H9 (cell line): ENCODE data around the gene PARD3. TPM values are rescaled to one million over a fixed set of nuclear protein-coding genes. Genes with fewer than 3 reads are reported as not detected.

Experiments
- DNase-seq: peaks from one replicate; pipeline ENCODE4 v3.0.0-alpha.2; 2017
- H2AFZ ChIP-seq: one replicate; pipeline ENCODE4 v1.6.1; 2013; ENCODE audit warnings: mild to moderate bottlenecking, low read length, control low read depth, moderate library complexity
- H2AK5ac ChIP-seq: 2 replicates; pipeline ENCODE4 v1.6.1; 2013; ENCODE audit warnings: low read length, control low read depth, mixed read lengths; ENCODE audit not compliant: insufficient read length
- H2BK120ac ChIP-seq: one replicate; pipeline ENCODE4 v1.6.1; 2013; ENCODE audit warnings: low read depth, mild to moderate bottlenecking, low read length, control low read depth, inconsistent platforms; ENCODE audit not compliant: poor library complexity, severe bottlenecking
- H2BK12ac ChIP-seq: 2 replicates; pipeline ENCODE4 v1.6.1; 2013; ENCODE audit warnings: low read length, control low read depth, mixed read lengths, low read depth; ENCODE audit not compliant: insufficient read length
- H2BK15ac ChIP-seq: 2 replicates; pipeline ENCODE4 v1.6.1; 2013; ENCODE audit warnings: low read depth, low read length, control low read depth
- H2BK20ac ChIP-seq: one replicate; pipeline ENCODE4 v1.6.1; 2013; ENCODE audit warnings: low read depth, mild to moderate bottlenecking, low read length, control low read depth, inconsistent platforms; ENCODE audit not compliant: poor library complexity, severe bottlenecking
- H2BK5ac ChIP-seq: 2 replicates; pipeline ENCODE4 v1.6.1; 2013; ENCODE audit warnings: low read length, control low read depth, mixed read lengths; ENCODE audit not compliant: insufficient read length
- H3K14ac ChIP-seq: 2 replicates; pipeline ENCODE4 v1.6.1; 2013; ENCODE audit warnings: low read length, control low read depth; ENCODE audit not compliant: insufficient read depth
- H3K18ac ChIP-seq: 2 replicates; pipeline ENCODE4 v1.6.1; 2013; ENCODE audit warnings: low read depth, mild to moderate bottlenecking, mixed read lengths, low read length, control low read depth; ENCODE audit not compliant: insufficient read length
- H3K23ac ChIP-seq: 2 replicates; pipeline ENCODE4 v1.6.1; 2013; ENCODE audit warnings: low read length, control low read depth, mixed read lengths, low read depth; ENCODE audit not compliant: insufficient read length
- H3K23me2 ChIP-seq: 2 replicates; pipeline ENCODE4 v1.6.1; 2013; ENCODE audit warnings: low read depth, mild to moderate bottlenecking, mixed read lengths, low read length, control low read depth; ENCODE audit not compliant: insufficient read length, poor library complexity, severe bottlenecking
- H3K27ac ChIP-seq: 2 replicates; pipeline ENCODE4 v1.5.1; 2013; ENCODE audit warnings: low read length, control low read depth, mixed read lengths, low read depth; ENCODE audit not compliant: insufficient read length
- H3K27me3 ChIP-seq: 2 replicates; pipeline ENCODE4 v1.6.1; 2013; ENCODE audit warnings: low read length, control low read depth, inconsistent platforms; ENCODE audit not compliant: insufficient read depth
- H3K4ac ChIP-seq: 2 replicates; pipeline ENCODE4 v1.6.1; 2013; ENCODE audit warnings: low read depth, mild to moderate bottlenecking, control low read depth, inconsistent platforms, low read length, moderate library complexity
- H3K4me1 ChIP-seq: 2 replicates; pipeline ENCODE4 v1.6.1; 2013; ENCODE audit warnings: low read length, control low read depth, inconsistent platforms; ENCODE audit not compliant: insufficient read depth
- H3K4me2 ChIP-seq: 2 replicates; pipeline ENCODE4 v1.6.1; 2013; ENCODE audit warnings: low read length, control low read depth, mixed read lengths; ENCODE audit not compliant: insufficient read length, insufficient read depth
- H3K56ac ChIP-seq: 2 replicates; pipeline ENCODE4 v1.6.1; 2013; ENCODE audit warnings: low read depth, mild to moderate bottlenecking, mixed read lengths, low read length, control low read depth; ENCODE audit not compliant: insufficient read length
- H3K79me1 ChIP-seq: 2 replicates; pipeline ENCODE4 v1.6.1; 2013; ENCODE audit warnings: low read depth, mild to moderate bottlenecking, moderate library complexity, low read length, control low read depth, inconsistent platforms; ENCODE audit not compliant: insufficient read depth, poor library complexity, severe bottlenecking
- H3K79me2 ChIP-seq: 2 replicates; pipeline ENCODE4 v1.6.1; 2013; ENCODE audit warnings: low read length, control low read depth, inconsistent platforms; ENCODE audit not compliant: insufficient read depth
- H3K9ac ChIP-seq: 2 replicates; pipeline ENCODE4 v1.6.1; 2013; ENCODE audit warnings: low read length, control low read depth, mixed read lengths; ENCODE audit not compliant: insufficient read length; ENCODE audit errors: extremely low read depth
- H3K9me3 ChIP-seq: one replicate; pipeline ENCODE4 v1.6.1; 2013; ENCODE audit warnings: low read depth, low read length, inconsistent platforms; ENCODE audit not compliant: control insufficient read depth
- H3T11ph ChIP-seq: one replicate; pipeline ENCODE4 v1.6.1; 2013; ENCODE audit warnings: mild to moderate bottlenecking, low read length, control low read depth, inconsistent platforms
- H4K20me1 ChIP-seq: one replicate; pipeline ENCODE4 v1.6.1; 2013; ENCODE audit not compliant: control insufficient read depth, insufficient read length, insufficient read depth
- H4K5ac ChIP-seq: 2 replicates; pipeline ENCODE4 v1.6.1; 2013; ENCODE audit warnings: low read depth, mild to moderate bottlenecking, mixed read lengths, low read length, control low read depth; ENCODE audit not compliant: insufficient read length
- H4K8ac ChIP-seq: replicated peaks from 2 replicates; pipeline ENCODE4 v1.6.1; 2013; ENCODE audit warnings: low read length, control low read depth, mixed read lengths, low read depth; ENCODE audit not compliant: insufficient read length
- H4K91ac ChIP-seq: 2 replicates; pipeline ENCODE4 v1.6.1; 2013; ENCODE audit warnings: low read depth, mild to moderate bottlenecking, moderate library complexity, mixed read lengths, low read length, control low read depth; ENCODE audit not compliant: insufficient read length
- H3K27ac Mint-ChIP-seq, 3 experiments: 2 replicates in 2 of 3; 3 replicates in 1 of 3; pipeline ENCODE4 v1.8.0; 2020 to 2021; ENCODE audit warnings: mixed read lengths in 3 of 3, mild to moderate bottlenecking in 1 of 3, moderate library complexity in 1 of 3
- H3K27me3 Mint-ChIP-seq: 2 replicates; pipeline ENCODE4 v1.8.0; 2021; ENCODE audit warnings: low read depth, mild to moderate bottlenecking, moderate library complexity, mixed read lengths
- H3K36me3 Mint-ChIP-seq, 3 experiments: 2 replicates in 2 of 3; 3 replicates in 1 of 3; pipeline ENCODE4 v1.8.0; 2020 to 2021; ENCODE audit warnings: low read depth in 3 of 3, mixed read lengths in 3 of 3; ENCODE audit not compliant: insufficient read depth in 1 of 3
- H3K4me1 Mint-ChIP-seq, 2 experiments: 2 replicates each; pipeline ENCODE4 v1.8.0; 2020; ENCODE audit warnings: mixed read lengths in 2 of 2
- H3K4me3 Mint-ChIP-seq, 2 experiments: 2 replicates in 1 of 2; 3 replicates in 1 of 2; pipeline ENCODE4 v1.8.0; 2020 to 2021; ENCODE audit warnings: mild to moderate bottlenecking in 2 of 2, mixed read lengths in 2 of 2, moderate library complexity in 1 of 2
- H3K9me3 Mint-ChIP-seq, 2 experiments: 2 replicates in 1 of 2; 3 replicates in 1 of 2; pipeline ENCODE4 v1.8.0; 2020; ENCODE audit warnings: mild to moderate bottlenecking in 2 of 2, mixed read lengths in 2 of 2, moderate library complexity in 1 of 2
- WGBS: extraction: QIAGEN DNeasy Blood & Tissue Kit; methylation state at CpG from one replicate; pipeline ENCODE4 v1.1.7; 2013; ENCODE audit warnings: missing lambda C conversion rate, low lambda C conversion rate, mixed read lengths; ENCODE audit not compliant: insufficient read length; ENCODE audit errors: extremely low coverage; 5-methylcytosine and 5-hydroxymethylcytosine counted together
- total RNA-seq: library from RNA; stranded (reverse); gene quantifications from 2 replicates; pipeline ENCODE4 v1.2.1, GENCODE V29; 2021
- TF ChIP-seq, protein P1 (sequence below): fragments of 200-600 bp; sonication (generic); conservative IDR thresholded peaks from 3 replicates; pipeline ENCODE4 v1.8.0; 2021; ENCODE audit warnings: antibody characterized with exemption, mild to moderate bottlenecking

PARD3 gene
- total RNA-seq, 1 experiment from 2014 or later: 44.7 TPM

DNA sequence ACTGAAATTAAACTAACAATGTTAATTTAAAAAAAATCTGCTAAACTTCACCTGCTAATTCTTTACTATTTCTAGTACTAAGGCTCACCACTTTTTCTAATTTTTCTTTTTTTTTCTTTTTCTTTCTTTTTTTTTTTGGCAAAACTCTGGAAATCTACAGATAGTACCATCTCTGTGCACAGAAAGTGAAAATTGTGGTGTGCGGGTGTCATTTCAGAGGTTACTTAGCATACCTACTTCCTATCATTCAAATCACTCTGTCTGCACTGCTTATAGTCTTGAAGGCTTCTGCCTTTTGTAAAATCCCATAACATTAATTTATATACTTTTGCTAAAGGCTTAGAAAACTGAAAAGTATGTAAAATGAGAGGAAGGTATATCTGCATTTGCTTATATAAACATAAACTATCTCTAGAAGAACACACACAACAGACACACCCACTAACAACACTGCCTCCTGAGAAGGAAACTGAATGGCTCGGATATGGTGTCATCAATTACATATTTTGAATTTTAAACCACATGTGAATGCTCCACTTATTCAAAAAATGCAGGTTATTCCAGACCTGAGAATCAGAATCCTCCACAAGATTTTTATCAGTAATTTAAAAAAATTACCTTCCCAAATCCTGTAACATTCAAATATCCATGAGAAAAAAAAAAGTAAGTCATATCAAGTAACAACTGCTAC is 229.5 kb downstream of the PARD3 start:
- H2BK5ac ChIP-seq: no peak overlapping the region
- no peak overlapping the region for H2BK120ac ChIP-seq
- H3T11ph ChIP-seq: no peak overlapping the region
- no peak overlapping the region for H3K23ac ChIP-seq
- no peak overlapping the region for H2BK15ac ChIP-seq
- no peaks in the 10 kb centered on the region for H3K23me2 ChIP-seq
- no peak overlapping the region for H2AK5ac ChIP-seq
- peaks cover 0 to 6% (median 0%) of the 10 kb centered on the region in 3 experiments; a peak in 4 of 7 replicates for H3K36me3 Mint-ChIP-seq
- no peak overlapping the region for H3K4ac ChIP-seq
- no peak overlapping the region for H4K91ac ChIP-seq
- no peaks in the 10 kb centered on the region for H3K9me3 Mint-ChIP-seq
- no peak overlapping the region for H2BK20ac ChIP-seq
- no peak overlapping the region for H3K4me3 Mint-ChIP-seq
- 0 out of 7 replicates have a peak overlapping the region, but pooled peaks of 1 of the 3 experiments have one; percentile 86 for H3K27ac Mint-ChIP-seq
- H4K5ac ChIP-seq: no peak overlapping the region
- H3K27ac ChIP-seq: no peak overlapping the region
- H3K79me1 ChIP-seq: no peaks in the 10 kb centered on the region
- H4K8ac ChIP-seq: no peak overlapping the region
- no peak overlapping the region for H3K9ac ChIP-seq
- no peak overlapping the region for H2BK12ac ChIP-seq
- H3K4me1 ChIP-seq: peaks cover 2% of the 10 kb centered on the region; the same call in 1 of the 2 replicates
- H3K56ac ChIP-seq: no peak overlapping the region
- no peak overlapping the region for H3K18ac ChIP-seq
- TF ChIP-seq, protein P1, sequence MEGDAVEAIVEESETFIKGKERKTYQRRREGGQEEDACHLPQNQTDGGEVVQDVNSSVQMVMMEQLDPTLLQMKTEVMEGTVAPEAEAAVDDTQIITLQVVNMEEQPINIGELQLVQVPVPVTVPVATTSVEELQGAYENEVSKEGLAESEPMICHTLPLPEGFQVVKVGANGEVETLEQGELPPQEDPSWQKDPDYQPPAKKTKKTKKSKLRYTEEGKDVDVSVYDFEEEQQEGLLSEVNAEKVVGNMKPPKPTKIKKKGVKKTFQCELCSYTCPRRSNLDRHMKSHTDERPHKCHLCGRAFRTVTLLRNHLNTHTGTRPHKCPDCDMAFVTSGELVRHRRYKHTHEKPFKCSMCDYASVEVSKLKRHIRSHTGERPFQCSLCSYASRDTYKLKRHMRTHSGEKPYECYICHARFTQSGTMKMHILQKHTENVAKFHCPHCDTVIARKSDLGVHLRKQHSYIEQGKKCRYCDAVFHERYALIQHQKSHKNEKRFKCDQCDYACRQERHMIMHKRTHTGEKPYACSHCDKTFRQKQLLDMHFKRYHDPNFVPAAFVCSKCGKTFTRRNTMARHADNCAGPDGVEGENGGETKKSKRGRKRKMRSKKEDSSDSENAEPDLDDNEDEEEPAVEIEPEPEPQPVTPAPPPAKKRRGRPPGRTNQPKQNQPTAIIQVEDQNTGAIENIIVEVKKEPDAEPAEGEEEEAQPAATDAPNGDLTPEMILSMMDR: no peak
- no peak overlapping the region for H3K4me2 ChIP-seq
- H3K14ac ChIP-seq: no peak overlapping the region
- WGBS: no CpG with 5 or more reads among the region's 2 CpGs
- no peaks in the 10 kb centered on the region for H4K20me1 ChIP-seq
- H3K79me2 ChIP-seq: peaks cover 2% of the 10 kb centered on the region; the same call in 1 of the 2 replicates
- DNase-seq: no peak
- no peaks in the 10 kb centered on the region for H3K27me3 ChIP-seq
- no peaks in the 10 kb centered on the region for H3K9me3 ChIP-seq
- H2AFZ ChIP-seq: no peak overlapping the region
- no peaks in the 10 kb centered on the region for H3K27me3 Mint-ChIP-seq
- H3K4me1 Mint-ChIP-seq: peaks cover 44 to 50% of the 10 kb centered on the region in 2 experiments
